ENCODE results near the gene AFAP1L1. TPM values are rescaled to one million over a fixed set of nuclear protein-coding genes. Genes with fewer than 3 reads are reported as not detected.

The AFAP1L1 gene
- total RNA-seq, 1 experiment from 2014 or later: 19.6 TPM

DNA sequence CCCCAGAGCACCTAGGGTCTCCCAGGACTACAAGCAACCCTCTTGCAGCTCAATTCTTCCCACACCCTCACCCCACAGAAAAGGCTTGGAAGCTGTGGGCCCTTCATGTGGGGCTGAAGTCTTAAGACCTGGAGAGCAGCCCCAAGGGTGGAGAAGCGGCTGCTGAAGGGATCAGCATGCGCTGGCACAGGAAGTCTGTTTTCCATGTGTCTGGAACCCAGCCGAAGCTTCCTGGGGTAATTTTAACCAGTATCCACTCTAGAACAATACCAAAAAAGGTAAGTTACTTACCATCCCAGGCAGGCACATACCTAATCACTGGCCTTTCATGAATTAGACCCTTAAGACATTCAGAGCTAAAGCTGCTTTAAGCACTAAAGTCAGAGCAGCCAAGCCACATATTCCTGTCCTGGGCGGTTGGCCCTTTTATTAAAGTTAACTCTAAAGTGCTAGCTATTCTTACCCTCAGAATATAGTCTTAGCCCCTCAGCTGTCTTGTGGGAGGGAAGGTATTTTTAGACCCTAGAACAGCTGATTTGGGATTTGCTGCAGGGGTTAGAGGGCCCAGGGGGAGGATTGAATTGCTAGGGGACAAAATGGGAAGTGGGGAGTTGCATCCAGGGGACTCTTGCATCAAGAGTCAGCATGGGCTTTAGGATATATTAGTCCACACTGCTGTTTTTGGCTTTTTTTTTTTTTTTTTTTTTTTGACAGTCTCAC, 100.6 kb downstream of the AFAP1L1 start:
- Histone ChIP-seq H3K27ac (ENCODE audit: low read length) (no peak overlapping the region), H3K4me1 (ENCODE audit: insufficient read depth, low read length) (no peaks in the 10 kb centered on the region), H3K9me2 (replicated peaks; ENCODE audit: low read length) (no peaks in the 10 kb centered on the region), H3K36me3 (ENCODE audit: low read depth, low read length) (no peaks in the 10 kb centered on the region), H4K20me1 (ENCODE audit: low read length) (no peaks in the 10 kb centered on the region), H3K4me3 (ENCODE audit: low read length) (no peak overlapping the region), H2AFZ (ENCODE audit: low read length) (no peak overlapping the region), H3K27me3 (ENCODE audit: low read length) (no peaks in the 10 kb centered on the region), H3K9me3 (ENCODE audit: low read length) (no peaks in the 10 kb centered on the region), H3F3A (ENCODE audit: low read length, unreplicated experiment) (no peaks in the 10 kb centered on the region), H3K79me2 (ENCODE audit: low read length) (no peaks in the 10 kb centered on the region), H3K4me2 (ENCODE audit: low read length) (no peak overlapping the region), H3K9ac (ENCODE audit: low read length) (no peak overlapping the region)
- ATAC-seq: no peak
- no peak for DNase-seq
- CTCF ChIA-PET: interaction anchor here (0.6 to 1.7 kb wide), 9 partner anchors 14 to 247 kb away, joined by 3 to 15 read pairs (median 3); partner anchors contain the start of gene PCYOX1L
- TF ChIP-seq, protein P1, sequence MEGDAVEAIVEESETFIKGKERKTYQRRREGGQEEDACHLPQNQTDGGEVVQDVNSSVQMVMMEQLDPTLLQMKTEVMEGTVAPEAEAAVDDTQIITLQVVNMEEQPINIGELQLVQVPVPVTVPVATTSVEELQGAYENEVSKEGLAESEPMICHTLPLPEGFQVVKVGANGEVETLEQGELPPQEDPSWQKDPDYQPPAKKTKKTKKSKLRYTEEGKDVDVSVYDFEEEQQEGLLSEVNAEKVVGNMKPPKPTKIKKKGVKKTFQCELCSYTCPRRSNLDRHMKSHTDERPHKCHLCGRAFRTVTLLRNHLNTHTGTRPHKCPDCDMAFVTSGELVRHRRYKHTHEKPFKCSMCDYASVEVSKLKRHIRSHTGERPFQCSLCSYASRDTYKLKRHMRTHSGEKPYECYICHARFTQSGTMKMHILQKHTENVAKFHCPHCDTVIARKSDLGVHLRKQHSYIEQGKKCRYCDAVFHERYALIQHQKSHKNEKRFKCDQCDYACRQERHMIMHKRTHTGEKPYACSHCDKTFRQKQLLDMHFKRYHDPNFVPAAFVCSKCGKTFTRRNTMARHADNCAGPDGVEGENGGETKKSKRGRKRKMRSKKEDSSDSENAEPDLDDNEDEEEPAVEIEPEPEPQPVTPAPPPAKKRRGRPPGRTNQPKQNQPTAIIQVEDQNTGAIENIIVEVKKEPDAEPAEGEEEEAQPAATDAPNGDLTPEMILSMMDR (conservative IDR thresholded peaks at IDR 0.05; ENCODE audit: low read depth, low read length): no peak
- no peak for TF ChIP-seq EZH2 (IDR thresholded peaks at IDR 0.05; ENCODE audit: low read length, unreplicated experiment)
- no TSS peak for BruUV-seq (replicated peaks)
- intact Hi-C loops (cut with micrococcal nuclease): no loop called here
- POLR2A ChIA-PET (ENCODE audit: unreplicated experiment): no interaction called here

DNA sequence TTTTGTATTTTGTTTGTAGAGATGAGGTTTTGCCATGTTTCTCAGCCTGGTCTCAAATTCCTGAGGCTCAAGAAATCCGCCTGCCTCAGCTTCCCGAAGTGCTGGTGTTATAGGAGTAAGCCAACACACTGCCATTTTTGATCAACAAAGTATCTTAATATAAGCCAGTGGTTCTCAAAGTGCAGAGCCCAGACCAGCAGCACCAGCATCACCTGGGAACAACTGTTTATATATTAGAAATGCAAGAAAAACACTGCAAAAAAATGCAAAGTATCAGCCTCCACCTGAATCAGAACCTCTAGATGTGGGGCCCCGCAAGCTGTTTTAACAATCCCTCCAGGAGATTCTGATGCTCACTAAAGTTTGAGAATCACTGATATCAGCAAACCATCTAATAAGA, 101.3 kb downstream of the AFAP1L1 start:
- H3K4me1 ChIP-seq (ENCODE audit: insufficient read depth, low read length): no peaks in the 10 kb centered on the region
- H2AFZ ChIP-seq (ENCODE audit: low read length): no peak overlapping the region
- ChIA-PET CTCF (interaction anchor here (0.6 to 1.4 kb wide), 3 partner anchors 58 to 247 kb away, joined by 3 to 7 read pairs (median 7); no protein-coding TSS in a partner anchor), POLR2A (ENCODE audit: unreplicated experiment) (no interaction called here)
- no TSS peak for BruUV-seq (replicated peaks)
- no peaks in the 10 kb centered on the region for H3K9me2 ChIP-seq (replicated peaks; ENCODE audit: low read length)
- no peak for ATAC-seq
- H3K27ac ChIP-seq (ENCODE audit: low read length): no peak overlapping the region
- no peaks in the 10 kb centered on the region for H3F3A ChIP-seq (ENCODE audit: low read length, unreplicated experiment)
- H3K36me3 ChIP-seq (ENCODE audit: low read depth, low read length): no peaks in the 10 kb centered on the region
- no peak for DNase-seq
- H4K20me1 ChIP-seq (ENCODE audit: low read length): no peaks in the 10 kb centered on the region
- no peak overlapping the region for H3K4me2 ChIP-seq (ENCODE audit: low read length)
- H3K9ac ChIP-seq (ENCODE audit: low read length): no peak overlapping the region
- no peak overlapping the region for H3K4me3 ChIP-seq (ENCODE audit: low read length)
- no peaks in the 10 kb centered on the region for H3K79me2 ChIP-seq (ENCODE audit: low read length)
- TF ChIP-seq, protein P1 (conservative IDR thresholded peaks at IDR 0.05; ENCODE audit: low read depth, low read length): no peak
- TF ChIP-seq EZH2 (IDR thresholded peaks at IDR 0.05; ENCODE audit: low read length, unreplicated experiment) (no peak), EZH2phosphoT487 (IDR thresholded peaks at IDR 0.05; ENCODE audit: borderline replicate concordance, low read length) (no peak)
- no peaks in the 10 kb centered on the region for H3K27me3 ChIP-seq (ENCODE audit: low read length)
- intact Hi-C loops (cut with micrococcal nuclease): no loop called here
- H3K9me3 ChIP-seq (ENCODE audit: low read length): no peaks in the 10 kb centered on the region

DNA sequence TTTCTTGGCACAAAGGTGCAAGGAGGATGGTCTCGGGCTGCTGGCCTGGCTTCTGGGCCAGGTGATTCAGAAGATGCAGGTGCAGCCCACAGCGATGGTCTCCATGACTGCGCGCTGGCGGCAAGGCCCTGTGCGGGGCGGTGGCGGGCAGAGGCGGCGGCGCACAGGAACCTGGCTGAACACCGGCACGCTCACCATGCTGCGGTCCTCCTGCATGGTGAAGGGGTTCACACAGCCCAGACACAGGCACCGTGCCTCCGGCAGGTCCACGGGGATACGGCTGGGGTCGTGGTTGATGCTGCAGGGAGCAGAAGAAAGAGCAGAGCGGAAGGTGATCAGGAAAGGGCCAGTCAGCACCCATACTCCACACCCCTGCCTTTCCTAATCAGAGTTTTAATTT, 102.6 kb downstream of the AFAP1L1 start:
- ChIA-PET CTCF (interaction anchor here (0.6 kb wide), 1 partner anchor 57 kb away, joined by 3 read pairs; no protein-coding TSS in a partner anchor), POLR2A (ENCODE audit: unreplicated experiment) (no interaction called here)
- H3K9ac ChIP-seq (ENCODE audit: low read length): no peak overlapping the region
- no peak for DNase-seq
- no peak overlapping the region for H2AFZ ChIP-seq (ENCODE audit: low read length)
- intact Hi-C loops (cut with micrococcal nuclease): no loop called here
- H3K36me3 ChIP-seq (ENCODE audit: low read depth, low read length): no peaks in the 10 kb centered on the region
- no TSS peak for BruUV-seq (replicated peaks)
- no peaks in the 10 kb centered on the region for H3K9me2 ChIP-seq (replicated peaks; ENCODE audit: low read length)
- no peak overlapping the region for H3K27ac ChIP-seq (ENCODE audit: low read length)
- H3K79me2 ChIP-seq (ENCODE audit: low read length): no peaks in the 10 kb centered on the region
- H3K4me1 ChIP-seq (ENCODE audit: insufficient read depth, low read length): no peaks in the 10 kb centered on the region
- no peaks in the 10 kb centered on the region for H3K27me3 ChIP-seq (ENCODE audit: low read length)
- TF ChIP-seq EZH2 (IDR thresholded peaks at IDR 0.05; ENCODE audit: low read length, unreplicated experiment): no peak
- no peak for TF ChIP-seq EZH2phosphoT487 (IDR thresholded peaks at IDR 0.05; ENCODE audit: borderline replicate concordance, low read length)
- TF ChIP-seq, protein P1 (conservative IDR thresholded peaks at IDR 0.05; ENCODE audit: low read depth, low read length): no peak
- H3K9me3 ChIP-seq (ENCODE audit: low read length): no peaks in the 10 kb centered on the region
- ATAC-seq: no peak
- no peaks in the 10 kb centered on the region for H3F3A ChIP-seq (ENCODE audit: low read length, unreplicated experiment)
- H3K4me3 ChIP-seq (ENCODE audit: low read length): no peak overlapping the region
- H4K20me1 ChIP-seq (ENCODE audit: low read length): no peaks in the 10 kb centered on the region
- H3K4me2 ChIP-seq (ENCODE audit: low read length): no peak overlapping the region
